Measurements from ENCODE around the gene LEFTY2.
"Not testable (repeated sequence)": the region's sequence is repeated elsewhere in the genome, so short reads cannot be mapped to it uniquely, and the experiment has no call there.

Gene LEFTY2

GRCh38 chr1:225961659-225962439, 20.8 kb upstream of the LEFTY2 start:
- H3K4me3 ChIP-seq (ENCODE audit: low read depth, low read length), result no peak overlapping the region
- no peak for DNase-seq (ENCODE audit: low read depth)

- DNase-seq (ENCODE audit: low read depth), result no peak
- no peak overlapping the region for H3K4me3 ChIP-seq (ENCODE audit: low read depth, low read length)
These were observed 17.0 kb upstream of the LEFTY2 start for GRCh38 chr1:225958041-225958440.

GRCh38 chr1:225954753-225955152, 13.7 kb upstream of the LEFTY2 start:
- H3K4me3 ChIP-seq (ENCODE audit: low read depth, low read length), result no peak overlapping the region
- DNase-seq (ENCODE audit: low read depth), result no peak

- H3K4me3 ChIP-seq (ENCODE audit: low read depth, low read length), result no peak overlapping the region
- DNase-seq (ENCODE audit: low read depth), result no peak
These were observed 12.3 kb upstream of the LEFTY2 start for GRCh38 chr1:225953315-225953714.

- H3K4me3 ChIP-seq (ENCODE audit: low read depth, low read length), result no peak overlapping the region
- DNase-seq (ENCODE audit: low read depth), result no peak
These were observed 10.0 kb upstream of the LEFTY2 start for GRCh38 chr1:225950905-225951497.

GRCh38 chr1:225949041-225949440, 8.0 kb upstream of the LEFTY2 start:
- no peak overlapping the region for H3K4me3 ChIP-seq (ENCODE audit: low read depth, low read length)
- DNase-seq (ENCODE audit: low read depth), result no peak

GRCh38 chr1:225946803-225947202, 5.8 kb upstream of the LEFTY2 start:
- no peak overlapping the region for H3K4me3 ChIP-seq (ENCODE audit: low read depth, low read length)
- no peak for DNase-seq (ENCODE audit: low read depth)

GRCh38 chr1:225946082-225946620, 5.1 kb upstream of the LEFTY2 start:
- no peak for DNase-seq (ENCODE audit: low read depth)
- no peak overlapping the region for H3K4me3 ChIP-seq (ENCODE audit: low read depth, low read length)

- no peak for DNase-seq (ENCODE audit: low read depth)
- H3K4me3 ChIP-seq (ENCODE audit: low read depth, low read length), result no peak overlapping the region
These were observed 4.5 kb upstream of the LEFTY2 start for GRCh38 chr1:225945564-225945963.

GRCh38 chr1:225944951-225945350, 3.9 kb upstream of the LEFTY2 start:
- no peak for DNase-seq (ENCODE audit: low read depth)
- no peak overlapping the region for H3K4me3 ChIP-seq (ENCODE audit: low read depth, low read length)

- DNase-seq (ENCODE audit: low read depth), result no peak
- no peak overlapping the region for H3K4me3 ChIP-seq (ENCODE audit: low read depth, low read length)
These were observed 3.4 kb upstream of the LEFTY2 start for GRCh38 chr1:225944387-225944786.

GRCh38 chr1:225943582-225943981, 2.6 kb upstream of the LEFTY2 start:
- no peak overlapping the region for H3K4me3 ChIP-seq (ENCODE audit: low read depth, low read length)
- no peak for DNase-seq (ENCODE audit: low read depth)

- no peak overlapping the region for H3K4me3 ChIP-seq (ENCODE audit: low read depth, low read length)
- no peak for DNase-seq (ENCODE audit: low read depth)
These were observed 1.6 kb upstream of the LEFTY2 start for GRCh38 chr1:225942574-225942973.

- DNase-seq (ENCODE audit: low read depth), result no peak
These were observed 862 bp upstream of the LEFTY2 start for GRCh38 chr1:225941942-225942222.

GRCh38 chr1:225940385-225941151, 452 bp downstream of the LEFTY2 start:
- no peak for DNase-seq (ENCODE audit: low read depth)
- no peak overlapping the region for H3K4me3 ChIP-seq (ENCODE audit: low read depth, low read length)

More at GRCh38 chr1:225941942-225942222, 862 bp upstream of the LEFTY2 start:
- H3K4me3 ChIP-seq (ENCODE audit: low read depth, low read length), result no peak overlapping the region

GRCh38 chr1:225939939-225940310, 1.1 kb downstream of the LEFTY2 start:
- DNase-seq (ENCODE audit: low read depth); H3K4me3 ChIP-seq (ENCODE audit: low read depth, low read length): not testable (repeated sequence)

- DNase-seq (ENCODE audit: low read depth); H3K4me3 ChIP-seq (ENCODE audit: low read depth, low read length): not testable (repeated sequence)
These were observed 1.7 kb downstream of the LEFTY2 start for GRCh38 chr1:225939097-225939938.

GRCh38 chr1:225937048-225937968, 3.7 kb downstream of the LEFTY2 start:
- no peak for DNase-seq (ENCODE audit: low read depth)
- H3K4me3 ChIP-seq (ENCODE audit: low read depth, low read length), result no peak overlapping the region

- no peak overlapping the region for H3K4me3 ChIP-seq (ENCODE audit: low read depth, low read length)
- DNase-seq (ENCODE audit: low read depth), result no peak
These were observed 4.5 kb downstream of the LEFTY2 start for GRCh38 chr1:225936523-225936922.

Data from skeletal muscle cell (primary cell).